ELR (cell line): ENCODE measurements around the gene SYNGR1.

Experiments used
- DNase-seq: peaks from one replicate; pipeline ENCODE4 v3.0.0-alpha.2; 2015; ENCODE audit warnings: low read depth

SYNGR1 gene

GRCh38 chr22:39430576-39431150, 80.9 kb downstream of the SYNGR1 start:
- no peak for DNase-seq

GRCh38 chr22:39431216-39431801, 81.5 kb downstream of the SYNGR1 start:
- DNase-seq: no peak

DNA sequence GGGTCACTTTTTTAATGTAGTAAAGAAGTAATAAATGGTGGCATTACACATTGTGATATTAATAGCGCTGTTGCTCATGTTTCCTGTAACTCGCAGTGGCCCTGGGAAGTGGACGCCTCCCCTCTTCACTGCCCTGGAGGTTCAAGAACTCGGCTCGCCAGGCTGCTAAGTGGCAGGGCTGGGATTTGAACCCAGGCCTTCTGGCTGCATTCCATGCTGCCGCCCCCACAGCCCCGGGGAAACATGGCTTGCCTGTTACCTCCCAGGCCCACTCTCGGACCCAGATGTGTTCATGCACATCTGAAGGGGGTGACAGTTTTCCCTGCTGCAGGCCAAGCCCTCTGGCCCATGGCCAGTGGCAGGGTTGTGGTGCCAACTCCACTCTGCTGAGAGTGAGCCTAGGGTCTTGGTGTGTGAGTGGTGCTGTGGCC, 82.0 kb downstream of the SYNGR1 start:
- no peak for DNase-seq

- DNase-seq: no peak
Measured at GRCh38 chr22:39432361-39432811, 82.6 kb downstream of the SYNGR1 start.

DNA sequence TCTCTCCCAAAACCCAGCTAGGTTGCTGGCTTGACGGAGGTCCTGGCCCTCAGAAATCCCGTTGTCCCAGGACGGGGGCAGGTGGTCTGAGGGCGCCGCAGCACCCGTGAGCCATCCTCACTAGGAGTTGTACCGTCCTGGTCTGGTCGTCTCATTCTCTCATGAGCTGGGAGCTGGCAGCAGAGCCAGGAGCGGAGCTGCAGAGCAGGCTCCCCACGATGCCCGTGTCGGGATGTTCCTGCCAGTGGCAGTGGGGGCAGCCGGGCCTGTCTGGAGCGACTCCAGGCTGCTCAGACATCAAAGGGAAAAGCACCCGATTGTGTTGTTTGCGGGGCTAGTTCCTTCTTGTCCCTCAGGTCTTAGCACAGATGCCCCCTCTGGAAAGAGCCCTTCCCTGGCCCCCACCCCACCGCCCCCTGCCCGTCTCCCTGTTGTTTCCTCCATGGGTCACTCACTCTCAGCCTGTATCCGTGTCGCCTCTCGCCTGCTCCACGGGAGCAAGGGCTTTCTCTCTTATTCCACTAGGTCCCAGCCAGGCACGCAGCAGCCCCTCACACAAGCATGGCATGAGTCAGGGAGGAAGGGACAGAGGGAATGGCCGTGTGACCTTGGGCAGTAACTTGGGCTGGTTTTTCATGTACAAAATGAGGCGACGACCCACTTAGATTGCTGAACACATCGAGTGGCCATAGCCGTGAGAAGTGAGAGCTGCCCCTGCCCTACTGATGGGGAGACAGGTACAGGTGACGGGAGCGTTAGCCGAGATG, 83.9 kb downstream of the SYNGR1 start:
- no peak for DNase-seq

DNA sequence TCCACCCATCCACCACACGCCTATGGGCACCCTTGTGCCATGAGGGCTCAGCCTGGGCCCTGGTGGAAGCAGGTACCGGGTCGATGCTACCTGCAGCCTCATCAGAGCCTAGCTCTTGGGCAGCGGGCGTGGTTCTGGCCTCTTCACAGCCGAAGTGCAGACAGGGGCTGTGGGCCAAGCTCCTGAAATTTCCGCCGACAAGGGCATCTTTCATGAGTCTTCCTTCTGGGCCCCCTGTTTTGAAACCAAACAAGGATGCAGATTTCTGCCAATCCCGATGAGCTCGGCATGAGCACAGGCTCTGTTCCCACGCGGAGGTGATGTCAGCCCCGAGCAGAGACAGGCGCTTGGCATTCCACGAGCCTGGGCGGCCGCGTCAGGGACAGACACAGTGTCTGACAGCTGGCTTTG, 84.5 kb downstream of the SYNGR1 start:
- DNase-seq: no peak

DNA sequence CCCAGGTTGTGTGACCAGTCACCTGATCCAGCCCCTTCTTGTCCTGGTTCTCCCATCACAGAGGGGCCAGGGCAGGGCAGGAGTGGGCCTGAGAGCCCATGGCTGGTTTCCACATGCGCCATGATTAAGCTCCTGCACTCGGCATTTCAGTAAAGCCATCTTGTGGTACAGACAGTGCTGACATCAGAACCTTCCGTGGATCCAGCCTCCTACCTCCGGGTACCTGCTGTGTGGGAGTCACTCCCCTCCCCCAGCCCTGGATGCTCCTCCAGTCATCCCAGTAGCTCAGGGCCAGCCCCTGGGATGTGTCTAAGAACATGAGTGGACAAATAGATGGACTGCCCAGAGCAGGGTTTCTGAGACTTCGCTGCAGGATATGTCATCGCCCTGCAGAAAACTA, 84.9 kb downstream of the SYNGR1 start:
- no peak for DNase-seq
